ENCODE measurements around the gene TTC33.

Gene TTC33

DNA sequence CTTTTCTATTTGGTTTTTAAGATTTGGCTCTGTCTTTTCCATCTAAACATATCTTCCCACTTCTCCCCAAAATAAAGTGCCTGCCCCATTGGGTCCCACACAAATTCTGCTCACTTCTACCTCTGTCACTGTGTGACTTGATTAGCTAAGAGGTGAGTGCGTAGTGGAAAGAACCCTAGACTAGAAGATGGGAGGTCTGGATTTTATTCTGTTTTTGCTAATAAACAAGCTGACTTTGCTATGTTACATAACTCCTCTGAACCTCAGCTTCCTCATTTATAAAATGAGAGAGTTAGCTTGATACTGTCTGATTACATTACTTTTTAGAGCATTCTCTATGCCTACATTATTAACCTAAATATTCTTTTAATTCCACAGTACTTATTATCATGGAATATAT is 127.4 kb downstream of the TTC33 start:
- in situ Hi-C loops (cut with MboI; ENCODE audit: low sequenced_read_pairs, unreplicated experiment), result no loop called here
- no peak for DNase-seq (ENCODE audit: low spot score)
- TF ChIP-seq, protein P1, sequence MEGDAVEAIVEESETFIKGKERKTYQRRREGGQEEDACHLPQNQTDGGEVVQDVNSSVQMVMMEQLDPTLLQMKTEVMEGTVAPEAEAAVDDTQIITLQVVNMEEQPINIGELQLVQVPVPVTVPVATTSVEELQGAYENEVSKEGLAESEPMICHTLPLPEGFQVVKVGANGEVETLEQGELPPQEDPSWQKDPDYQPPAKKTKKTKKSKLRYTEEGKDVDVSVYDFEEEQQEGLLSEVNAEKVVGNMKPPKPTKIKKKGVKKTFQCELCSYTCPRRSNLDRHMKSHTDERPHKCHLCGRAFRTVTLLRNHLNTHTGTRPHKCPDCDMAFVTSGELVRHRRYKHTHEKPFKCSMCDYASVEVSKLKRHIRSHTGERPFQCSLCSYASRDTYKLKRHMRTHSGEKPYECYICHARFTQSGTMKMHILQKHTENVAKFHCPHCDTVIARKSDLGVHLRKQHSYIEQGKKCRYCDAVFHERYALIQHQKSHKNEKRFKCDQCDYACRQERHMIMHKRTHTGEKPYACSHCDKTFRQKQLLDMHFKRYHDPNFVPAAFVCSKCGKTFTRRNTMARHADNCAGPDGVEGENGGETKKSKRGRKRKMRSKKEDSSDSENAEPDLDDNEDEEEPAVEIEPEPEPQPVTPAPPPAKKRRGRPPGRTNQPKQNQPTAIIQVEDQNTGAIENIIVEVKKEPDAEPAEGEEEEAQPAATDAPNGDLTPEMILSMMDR (IDR thresholded peaks at IDR 0.05; ENCODE audit: borderline replicate concordance, control extremely low read depth, extremely low read depth, insufficient read depth, missing control alignments), result no peak

DNA sequence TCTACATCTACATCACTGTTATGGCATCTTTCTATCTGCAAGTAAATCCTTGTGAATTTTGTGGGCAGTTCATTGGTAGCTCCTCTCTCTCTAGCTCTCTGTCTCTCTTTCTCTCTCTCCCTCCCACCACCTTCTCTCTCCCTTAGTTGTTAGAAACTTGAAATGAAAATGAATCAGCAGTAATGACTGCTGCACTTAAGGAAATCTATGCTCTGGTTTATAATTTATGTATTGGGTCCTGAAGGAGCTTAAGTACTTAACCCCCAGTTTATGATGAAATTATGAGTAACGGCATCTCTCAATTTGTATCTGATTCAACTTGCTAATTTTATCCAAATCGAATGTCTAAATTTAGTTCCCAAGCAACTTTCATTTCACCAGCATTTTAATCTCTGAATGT is 128.1 kb downstream of the TTC33 start:
- in situ Hi-C loops (cut with MboI; ENCODE audit: low sequenced_read_pairs, unreplicated experiment), result no loop called here
- TF ChIP-seq, protein P1 (IDR thresholded peaks at IDR 0.05; ENCODE audit: borderline replicate concordance, control extremely low read depth, extremely low read depth, insufficient read depth, missing control alignments), result no peak
- DNase-seq (ENCODE audit: low spot score), result no peak

DNA sequence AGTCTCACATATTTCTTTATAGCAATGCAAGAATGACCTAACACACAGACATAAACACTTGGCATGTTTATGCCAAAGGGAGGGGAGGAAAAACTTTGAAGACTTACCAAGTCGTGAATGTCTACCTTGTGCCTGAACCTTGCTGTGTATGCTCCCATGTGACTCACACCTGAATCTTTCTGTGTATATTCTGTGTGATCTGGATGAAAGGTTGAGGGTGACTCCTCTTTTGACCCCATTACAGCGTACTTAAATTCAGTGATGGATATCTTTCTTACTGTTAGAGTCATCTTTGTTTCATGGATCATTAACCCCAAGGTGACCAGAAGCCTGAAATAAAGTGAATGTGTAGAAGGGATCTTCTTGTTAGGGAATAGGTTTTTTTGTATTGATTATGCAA is 129.0 kb downstream of the TTC33 start:
- no peak for DNase-seq (ENCODE audit: low spot score)
- TF ChIP-seq, protein P1 (IDR thresholded peaks at IDR 0.05; ENCODE audit: borderline replicate concordance, control extremely low read depth, extremely low read depth, insufficient read depth, missing control alignments), result no peak
- in situ Hi-C loops (cut with MboI; ENCODE audit: low sequenced_read_pairs, unreplicated experiment), result no loop called here

DNA sequence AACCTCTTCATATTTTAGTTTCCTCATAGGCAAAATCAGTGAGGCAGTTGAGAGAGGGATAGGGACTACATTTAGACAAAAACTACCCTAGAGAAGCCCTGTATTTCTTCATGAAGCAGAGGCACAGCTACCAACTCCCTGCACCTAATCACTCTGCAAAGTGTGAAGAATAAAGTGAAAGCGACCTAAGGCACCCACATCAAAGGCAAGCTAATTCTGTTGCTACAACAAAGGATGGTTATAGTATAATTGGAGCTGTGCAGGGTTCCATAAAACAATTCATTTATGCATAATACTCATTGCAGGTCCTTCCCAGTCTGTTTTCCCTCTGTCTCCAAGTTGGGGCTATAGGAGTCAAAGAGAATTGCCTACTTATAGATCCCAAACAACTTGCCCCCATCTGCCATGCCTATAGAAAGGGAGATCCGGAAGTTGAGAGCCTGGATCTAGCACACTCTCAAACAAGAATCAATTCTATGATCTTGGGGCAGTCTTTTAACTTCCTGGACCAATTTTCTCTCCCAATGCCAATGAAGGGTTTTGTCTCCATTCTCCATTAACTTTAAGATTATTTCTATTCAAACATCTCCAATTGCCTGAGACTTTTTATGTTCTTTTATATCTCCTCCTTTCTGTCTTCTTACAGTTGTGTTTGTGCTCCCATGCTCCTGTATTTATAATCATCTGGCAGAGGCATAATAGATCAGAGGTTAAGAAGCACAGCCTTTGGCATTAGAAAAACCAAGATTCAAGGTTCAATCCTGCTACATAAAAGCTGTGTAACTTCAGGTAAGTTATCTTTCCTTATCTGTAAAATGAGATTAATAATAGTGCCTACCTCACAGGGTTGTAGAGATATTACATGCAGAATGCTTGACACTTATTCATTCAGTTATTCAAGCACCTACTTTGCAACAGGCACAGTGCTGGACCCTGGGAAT is 132.0 kb downstream of the TTC33 start:
- in situ Hi-C loops (cut with MboI; ENCODE audit: low sequenced_read_pairs, unreplicated experiment), result no loop called here
- TF ChIP-seq, protein P1 (IDR thresholded peaks at IDR 0.05; ENCODE audit: borderline replicate concordance, control extremely low read depth, extremely low read depth, insufficient read depth, missing control alignments), result no peak
- no peak for DNase-seq (ENCODE audit: low spot score)

DNA sequence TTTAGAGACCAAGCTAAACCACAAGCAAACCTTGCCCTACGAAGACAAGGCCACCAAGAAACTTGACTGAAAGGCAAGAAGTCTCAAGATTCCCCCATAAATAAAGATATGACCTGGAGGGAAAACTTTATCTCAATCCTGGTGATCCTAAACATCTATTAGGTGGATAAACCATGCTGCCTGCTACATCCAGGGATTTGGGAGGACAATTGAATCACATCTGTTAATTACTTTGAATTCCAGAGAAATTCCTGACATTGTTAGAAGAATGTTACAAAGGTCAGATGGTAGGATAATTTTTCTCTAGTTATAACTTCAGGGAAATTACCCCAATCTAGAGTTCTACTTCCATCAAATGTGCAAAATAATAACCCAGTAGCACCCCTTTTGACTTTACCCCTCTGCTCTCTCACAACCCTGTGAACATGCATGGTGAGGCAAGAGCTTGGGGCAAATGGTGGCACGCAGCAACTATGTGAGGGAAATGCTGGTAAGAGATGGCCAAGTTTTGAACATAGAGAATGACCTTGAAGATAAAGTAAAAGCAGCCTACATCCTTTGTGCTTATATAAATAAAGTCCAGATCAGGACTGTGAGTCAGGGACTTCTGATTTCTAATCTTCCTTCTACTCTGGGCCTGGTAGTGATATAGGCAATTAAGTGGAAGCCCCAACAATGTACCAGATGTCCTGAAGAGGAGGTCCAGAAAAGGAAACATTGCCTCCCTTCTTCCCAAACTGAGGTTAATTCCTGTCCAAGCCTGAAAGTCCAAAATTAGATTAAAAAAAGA is 133.1 kb downstream of the TTC33 start:
- TF ChIP-seq, protein P1 (IDR thresholded peaks at IDR 0.05; ENCODE audit: borderline replicate concordance, control extremely low read depth, extremely low read depth, insufficient read depth, missing control alignments), result no peak
- DNase-seq (ENCODE audit: low spot score), result no peak
- in situ Hi-C loops (cut with MboI; ENCODE audit: low sequenced_read_pairs, unreplicated experiment), result no loop called here

DNA sequence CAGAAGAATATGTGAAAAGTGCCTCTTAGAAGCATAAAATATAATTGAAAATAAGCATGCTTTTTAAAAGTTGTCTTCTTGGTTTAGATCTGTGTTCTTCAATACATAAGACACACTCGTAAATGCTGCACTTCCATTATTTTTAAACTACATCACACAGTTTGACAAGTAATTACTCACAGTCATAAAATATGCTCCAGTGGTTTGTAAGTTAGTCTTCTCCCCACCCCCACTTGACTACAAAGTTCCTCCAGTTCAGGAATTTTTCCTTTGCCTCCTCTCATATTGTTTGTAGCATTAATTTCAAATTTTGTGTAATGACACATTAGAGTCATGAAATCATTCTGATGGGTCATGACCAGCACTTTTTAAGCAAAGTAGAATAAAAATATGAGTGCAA is 136.3 kb downstream of the TTC33 start:
- in situ Hi-C loops (cut with MboI; ENCODE audit: low sequenced_read_pairs, unreplicated experiment), result no loop called here
- TF ChIP-seq, protein P1 (IDR thresholded peaks at IDR 0.05; ENCODE audit: borderline replicate concordance, control extremely low read depth, extremely low read depth, insufficient read depth, missing control alignments), result no peak
- DNase-seq (ENCODE audit: low spot score), result no peak

All from GM13976 (cell line).